ENCODE data around the gene SERINC5.
"Not testable (repeated sequence)": the region's sequence is repeated elsewhere in the genome, so short reads cannot be mapped to it uniquely, and the experiment has no call there.

SERINC5 gene

GRCh38 chr5:80193401-80193800, 62.4 kb downstream of the SERINC5 start:
- DNase-seq = no peak

GRCh38 chr5:80192507-80193241, 63.2 kb downstream of the SERINC5 start:
- DNase-seq = no peak

GRCh38 chr5:80191991-80192398, 63.9 kb downstream of the SERINC5 start:
- DNase-seq = peak in 2 of 4 experiments; percentile 5 to 25

- no peak for DNase-seq
These were observed 64.5 kb downstream of the SERINC5 start for GRCh38 chr5:80191397-80191796.

DNA sequence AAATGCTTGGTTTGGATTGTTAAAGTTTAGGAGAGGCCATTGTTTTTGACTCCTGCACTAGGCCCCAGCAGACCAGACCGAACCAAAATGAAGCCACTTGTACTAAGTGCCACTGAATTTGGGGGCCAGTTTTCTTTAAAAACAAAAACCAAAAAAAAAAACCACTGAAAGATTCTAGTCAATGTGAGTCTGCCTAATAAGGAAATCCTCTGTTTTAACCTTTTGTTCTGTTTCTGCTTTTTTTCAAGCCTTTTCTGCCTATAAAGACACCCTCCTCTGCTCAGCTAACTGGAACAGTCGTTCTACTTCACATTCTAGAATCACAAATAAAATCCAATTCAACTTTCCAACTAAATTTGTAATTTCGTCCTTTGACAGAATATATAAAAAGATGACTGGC, 64.9 kb downstream of the SERINC5 start:
- DNase-seq = no peak

DNA sequence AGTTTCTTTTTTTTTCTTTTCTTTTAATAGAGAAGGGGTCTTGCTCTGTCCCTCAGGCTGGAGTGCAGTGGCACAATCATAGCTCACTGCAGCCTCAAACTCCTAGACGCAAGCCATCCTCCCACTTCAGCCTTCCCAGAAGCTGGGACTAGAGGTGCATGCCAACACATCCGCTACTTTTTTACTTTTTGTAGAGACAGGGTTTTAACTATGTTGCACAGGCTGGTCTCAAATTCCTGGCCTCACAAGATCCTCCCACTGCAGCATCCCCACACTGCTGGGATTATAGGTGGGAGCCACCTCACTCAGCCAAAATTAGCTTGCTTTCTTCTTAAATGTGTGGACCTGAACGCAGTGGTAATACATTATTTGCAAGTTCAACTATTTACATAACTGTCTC, 66.1 kb downstream of the SERINC5 start:
- no peak for DNase-seq

GRCh38 chr5:80189201-80189600, 66.6 kb downstream of the SERINC5 start:
- no peak for DNase-seq

- DNase-seq = no peak
These were observed 68.3 kb downstream of the SERINC5 start for GRCh38 chr5:80187421-80188090.

DNA sequence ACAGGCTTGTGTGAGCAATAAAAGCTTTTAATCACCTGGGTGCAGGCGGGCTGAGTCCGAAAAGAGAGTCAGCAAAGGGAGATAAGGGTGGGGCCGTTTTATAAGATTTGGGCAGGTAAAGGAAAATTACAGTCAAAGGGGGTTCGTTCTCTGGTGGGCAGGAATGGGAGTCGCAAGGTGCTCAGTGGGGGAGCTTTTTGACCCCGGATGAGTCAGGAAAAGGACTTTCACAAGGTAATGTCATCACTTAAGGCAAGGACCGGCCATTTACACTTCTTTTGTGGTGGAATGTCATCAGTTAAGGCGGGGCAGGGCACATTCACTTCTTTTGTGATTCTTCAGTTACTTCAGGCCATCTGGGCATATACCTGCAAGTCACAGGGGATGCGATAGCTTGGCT, 70.3 kb downstream of the SERINC5 start:
- DNase-seq = not testable (repeated sequence)

DNA sequence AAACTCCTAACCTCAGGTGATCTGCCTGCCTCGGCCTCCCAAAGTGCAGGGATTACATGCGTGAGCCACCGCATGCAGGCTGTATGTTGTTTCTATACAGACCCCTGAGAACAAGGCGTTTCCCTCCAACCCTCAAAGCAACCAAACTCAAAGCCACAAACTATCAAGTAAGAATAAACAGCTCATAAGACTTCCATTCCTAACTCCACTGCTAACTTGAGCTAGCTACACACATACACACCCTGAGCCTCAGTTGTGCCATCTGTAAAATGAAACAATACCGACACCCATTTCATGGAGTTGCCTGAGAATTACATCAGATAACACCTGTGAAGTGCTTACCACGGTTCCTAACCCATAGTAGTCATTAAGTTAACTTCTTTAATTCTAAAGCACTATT, 70.8 kb downstream of the SERINC5 start:
- DNase-seq = no peak

DNA sequence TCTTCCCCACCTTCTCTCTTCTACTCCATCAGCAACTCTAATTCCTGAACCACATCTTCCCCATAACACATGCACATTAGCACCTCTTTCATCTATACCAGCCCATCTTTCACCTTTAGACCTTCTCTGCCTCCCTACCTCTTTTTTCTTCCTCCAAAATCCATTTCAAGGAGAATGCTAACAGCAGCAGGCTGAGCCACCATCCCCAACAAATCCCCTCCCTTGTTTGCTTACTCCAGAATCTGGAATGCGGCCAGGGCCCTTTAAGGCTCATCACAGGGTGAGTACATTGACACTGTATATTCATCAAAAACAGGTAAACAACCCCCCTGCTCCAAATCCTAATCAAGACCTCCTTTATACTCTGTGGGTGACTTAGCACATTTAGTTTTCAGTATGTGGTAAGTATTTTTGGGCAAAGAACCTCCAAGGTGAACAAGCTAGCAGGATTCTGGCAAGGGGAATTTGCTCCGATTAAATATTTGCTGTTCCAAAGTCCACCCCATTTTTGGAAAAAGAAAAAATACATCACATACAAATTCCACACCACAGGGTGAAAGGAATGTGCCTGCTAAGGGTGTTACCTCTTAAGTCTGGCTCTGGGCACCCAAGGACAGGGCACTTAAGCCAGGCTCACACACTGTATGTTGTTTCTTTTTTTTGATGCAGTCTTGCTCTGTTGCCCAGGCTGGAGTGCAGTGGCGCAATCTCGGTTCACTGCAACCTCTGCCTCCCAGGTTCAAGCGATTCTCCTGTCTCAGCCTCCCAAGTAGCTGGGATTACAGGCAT, 71.4 kb downstream of the SERINC5 start:
- DNase-seq = no peak

GRCh38 chr5:80183728-80184234, 72.1 kb downstream of the SERINC5 start:
- not testable (repeated sequence) for DNase-seq

DNA sequence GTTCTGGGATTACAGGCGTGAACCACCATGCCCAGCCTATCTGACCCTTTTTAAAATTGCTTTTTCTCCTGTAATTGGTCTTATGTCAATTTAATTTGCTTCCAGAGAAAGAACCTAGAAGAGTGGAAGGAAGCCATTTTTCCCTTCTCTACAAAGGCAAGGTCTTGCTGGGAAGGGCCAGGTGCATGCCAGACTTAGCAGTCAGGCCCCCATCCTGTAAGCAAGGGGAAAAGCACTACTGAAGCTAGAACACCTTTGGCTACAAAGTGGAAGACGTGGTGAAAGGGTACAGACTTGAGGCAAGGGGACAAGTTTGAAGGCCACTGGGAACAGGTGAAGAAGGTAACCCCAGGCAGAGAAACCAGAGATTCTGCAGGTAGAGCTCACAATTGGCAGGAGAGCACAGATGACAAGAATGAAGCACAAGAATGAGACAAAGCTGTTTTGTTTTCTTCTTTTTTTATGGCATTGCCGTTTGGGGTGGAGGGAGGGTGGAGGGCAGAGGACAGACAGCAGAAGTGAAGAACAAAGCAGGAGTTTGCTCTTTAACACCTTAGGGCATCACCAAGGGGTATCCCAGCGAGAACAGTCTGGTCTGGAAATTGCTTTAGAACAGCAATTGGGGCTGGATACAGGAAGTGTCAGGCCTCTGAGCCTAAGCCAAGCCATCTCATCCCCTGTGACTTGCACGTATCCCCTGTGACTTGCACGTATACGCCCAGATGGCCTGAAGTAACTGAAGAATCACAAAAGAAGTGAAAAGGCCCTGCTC, 72.9 kb downstream of the SERINC5 start:
- no peak for DNase-seq

GRCh38 chr5:80181618-80182211, 74.1 kb downstream of the SERINC5 start:
- DNase-seq = peak in 2 of 4 experiments; percentile 2 to 11

GRCh38 chr5:80177236-80177635, 78.6 kb downstream of the SERINC5 start:
- DNase-seq = no peak

DNA sequence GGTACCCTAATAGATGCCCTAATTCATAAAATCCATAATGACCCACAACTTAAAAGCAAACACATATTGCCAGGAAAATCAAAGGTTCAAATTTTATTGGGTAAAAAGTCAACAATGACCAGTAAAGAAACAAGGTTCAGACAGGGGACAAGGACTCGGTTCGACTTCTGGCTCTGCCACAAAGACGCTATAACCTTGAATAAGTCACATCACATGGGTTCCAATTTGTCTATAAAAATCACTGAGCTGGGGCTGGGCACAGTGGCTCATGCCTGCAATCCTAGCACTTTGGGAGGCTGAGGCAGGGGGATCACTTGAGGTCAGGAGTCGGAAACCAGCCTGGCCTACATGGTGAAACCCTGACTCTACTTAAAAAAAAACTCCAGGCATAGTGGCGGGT, 80.5 kb downstream of the SERINC5 start:
- DNase-seq = no peak

- DNase-seq = no peak
These were observed 81.1 kb downstream of the SERINC5 start for GRCh38 chr5:80174790-80175189.

GRCh38 chr5:80172067-80172695, 83.7 kb downstream of the SERINC5 start:
- DNase-seq = no peak

- no peak for DNase-seq
These were observed 85.7 kb downstream of the SERINC5 start for GRCh38 chr5:80170117-80170535.

DNA sequence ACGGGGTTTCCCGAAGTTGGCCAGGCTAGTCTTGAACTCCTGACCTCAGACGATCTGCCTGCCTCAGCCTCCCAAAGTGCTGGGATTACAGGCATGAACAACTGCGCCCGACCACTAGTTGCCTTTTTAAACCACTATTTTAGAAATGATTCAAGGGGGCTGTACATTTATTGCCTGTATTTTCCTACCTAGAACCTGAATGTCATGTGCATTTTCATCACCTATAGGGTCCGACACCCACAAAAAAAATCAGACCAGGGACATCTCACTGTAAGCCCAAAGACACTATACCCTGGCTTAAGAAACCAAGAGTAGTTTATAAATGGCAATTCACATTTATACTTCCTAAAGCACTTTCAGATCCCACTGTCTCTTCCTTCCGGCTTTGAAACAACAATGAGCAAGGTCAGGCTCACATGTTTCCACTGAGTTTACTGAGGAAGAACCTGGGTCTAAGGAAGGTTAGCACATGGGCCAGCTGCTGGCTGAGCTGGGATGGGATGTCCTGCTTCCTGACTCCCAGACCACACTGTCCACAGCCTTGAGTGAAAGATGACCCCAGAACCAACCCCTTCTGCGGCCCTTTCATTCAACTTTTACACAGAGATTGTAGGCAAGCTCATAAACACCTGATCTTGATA, 87.3 kb downstream of the SERINC5 start:
- DNase-seq = no peak

GRCh38 chr5:80165452-80165851, 90.4 kb downstream of the SERINC5 start:
- no peak for DNase-seq

All from activated naive CD4-positive, alpha-beta T cell (primary cell).